Liver (tissue), 3 donors: Measurements from ENCODE around the gene LSM7.

Experiments
- CTCF ChIP-seq: fragments of 150-350 bp; IDR thresholded peaks from 2 replicates; pipeline ENCODE4 v1.5.1; 2017; ENCODE audit warnings: improper control_type of control experiment, low read depth, low read length; ENCODE audit not compliant: missing input control
- EGR1 ChIP-seq, 2 donors: IDR thresholded peaks; 2 replicates each; pipeline ENCODE4 v1.6.1; 2016 to 2018; ENCODE audit warnings: antibody characterized with exemption in 2 of 2, low read depth in 2 of 2
- FOXA1 ChIP-seq: IDR thresholded peaks from 2 replicates; pipeline ENCODE4 v1.6.1; 2016; ENCODE audit warnings: antibody characterized with exemption
- GABPA ChIP-seq, 2 donors: IDR thresholded peaks in 1 of 2; conservative IDR thresholded peaks in 1 of 2; 2 replicates each; pipeline ENCODE4 v1.6.1; 2016; ENCODE audit warnings: antibody characterized with exemption in 2 of 2, mild to moderate bottlenecking in 1 of 2, moderate library complexity in 1 of 2
- JUND ChIP-seq, 2 donors: IDR thresholded peaks; 2 replicates each; pipeline ENCODE4 v1.6.1; 2016; ENCODE audit warnings: antibody characterized with exemption in 2 of 2
- MAX ChIP-seq: IDR thresholded peaks from 2 replicates; pipeline ENCODE4 v1.6.1; 2016; ENCODE audit warnings: antibody characterized with exemption
- RAD21 ChIP-seq, 2 donors: IDR thresholded peaks; 2 replicates each; pipeline ENCODE4 v1.6.1; 2016; ENCODE audit warnings: antibody characterized with exemption in 2 of 2, mild to moderate bottlenecking in 2 of 2
- REST ChIP-seq: IDR thresholded peaks from 2 replicates; pipeline ENCODE4 v1.6.1; 2016; ENCODE audit warnings: antibody characterized with exemption, mild to moderate bottlenecking
- SP1 ChIP-seq: IDR thresholded peaks from 2 replicates; pipeline ENCODE4 v1.6.1; 2018; ENCODE audit warnings: antibody characterized with exemption, mild to moderate bottlenecking
- TAF1 ChIP-seq: conservative IDR thresholded peaks from 2 replicates; pipeline ENCODE4 v1.6.1; 2016; ENCODE audit warnings: antibody characterized with exemption, mild to moderate bottlenecking
- YY1 ChIP-seq: IDR thresholded peaks from 2 replicates; pipeline ENCODE4 v1.6.1; 2016; ENCODE audit warnings: antibody characterized with exemption, mild to moderate bottlenecking
- ZBTB33 ChIP-seq: IDR thresholded peaks from 2 replicates; pipeline ENCODE4 v1.6.1; 2016; ENCODE audit warnings: antibody characterized with exemption
- donor health status: healthy.
- donor health status: healthy.

GRCh38 chr19:2290441-2291184, 37.8 kb downstream of the LSM7 start:
- TF ChIP-seq CTCF: no peak
- TF ChIP-seq TAF1: no peak
- no peak for TF ChIP-seq GABPA (IDR thresholded peaks at IDR 0.05 in 1 of 2, conservative IDR thresholded peaks at IDR 0.05 in 1 of 2)
- TF ChIP-seq EGR1 (IDR thresholded peaks at IDR 0.05; ENCODE audit: low read depth in 2 of 2): no peak
- TF ChIP-seq RAD21 (IDR thresholded peaks at IDR 0.05): no peak
- TF ChIP-seq MAX: no peak
- no peak for TF ChIP-seq SP1
- TF ChIP-seq REST: no peak
- TF ChIP-seq JUND (IDR thresholded peaks at IDR 0.05): no peak
- TF ChIP-seq FOXA1: no peak
- TF ChIP-seq YY1: no peak
- no peak for TF ChIP-seq ZBTB33
